ENCODE data around the gene STXBP1.
"Not testable (repeated sequence)": the region's sequence is repeated elsewhere in the genome, so short reads cannot be mapped to it uniquely, and the experiment has no call there.

STXBP1 gene

DNA sequence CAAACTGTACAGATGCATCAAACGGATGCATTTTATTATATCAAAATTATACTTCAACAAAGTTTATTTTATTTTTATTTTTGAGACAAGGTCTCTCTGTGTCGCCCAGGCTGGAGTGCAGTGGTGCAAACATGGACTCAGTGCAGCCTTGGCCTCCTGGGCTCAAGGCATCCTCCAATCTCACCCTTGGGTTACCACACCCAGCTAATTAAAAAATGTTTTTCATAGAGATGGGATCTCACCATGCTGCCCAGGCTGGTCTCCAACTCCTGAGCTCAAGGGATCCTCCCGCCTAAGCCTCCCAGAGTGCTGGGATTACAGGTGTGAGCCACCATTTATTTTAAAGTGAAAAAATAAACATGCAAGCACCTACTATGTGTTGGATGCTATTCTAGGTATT is 40.1 kb upstream of the STXBP1 start:
- DNase-seq (ENCODE audit: low read depth in 2 of 2), result no peak
- TF ChIP-seq, protein P1, sequence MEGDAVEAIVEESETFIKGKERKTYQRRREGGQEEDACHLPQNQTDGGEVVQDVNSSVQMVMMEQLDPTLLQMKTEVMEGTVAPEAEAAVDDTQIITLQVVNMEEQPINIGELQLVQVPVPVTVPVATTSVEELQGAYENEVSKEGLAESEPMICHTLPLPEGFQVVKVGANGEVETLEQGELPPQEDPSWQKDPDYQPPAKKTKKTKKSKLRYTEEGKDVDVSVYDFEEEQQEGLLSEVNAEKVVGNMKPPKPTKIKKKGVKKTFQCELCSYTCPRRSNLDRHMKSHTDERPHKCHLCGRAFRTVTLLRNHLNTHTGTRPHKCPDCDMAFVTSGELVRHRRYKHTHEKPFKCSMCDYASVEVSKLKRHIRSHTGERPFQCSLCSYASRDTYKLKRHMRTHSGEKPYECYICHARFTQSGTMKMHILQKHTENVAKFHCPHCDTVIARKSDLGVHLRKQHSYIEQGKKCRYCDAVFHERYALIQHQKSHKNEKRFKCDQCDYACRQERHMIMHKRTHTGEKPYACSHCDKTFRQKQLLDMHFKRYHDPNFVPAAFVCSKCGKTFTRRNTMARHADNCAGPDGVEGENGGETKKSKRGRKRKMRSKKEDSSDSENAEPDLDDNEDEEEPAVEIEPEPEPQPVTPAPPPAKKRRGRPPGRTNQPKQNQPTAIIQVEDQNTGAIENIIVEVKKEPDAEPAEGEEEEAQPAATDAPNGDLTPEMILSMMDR (IDR thresholded peaks at IDR 0.05; ENCODE audit: low read depth, low read length), result no peak
- H3K4me3 ChIP-seq (replicated peaks in 1 of 2; ENCODE audit: low read depth in 2 of 2, low read length in 2 of 2), result no peak overlapping the region

DNA sequence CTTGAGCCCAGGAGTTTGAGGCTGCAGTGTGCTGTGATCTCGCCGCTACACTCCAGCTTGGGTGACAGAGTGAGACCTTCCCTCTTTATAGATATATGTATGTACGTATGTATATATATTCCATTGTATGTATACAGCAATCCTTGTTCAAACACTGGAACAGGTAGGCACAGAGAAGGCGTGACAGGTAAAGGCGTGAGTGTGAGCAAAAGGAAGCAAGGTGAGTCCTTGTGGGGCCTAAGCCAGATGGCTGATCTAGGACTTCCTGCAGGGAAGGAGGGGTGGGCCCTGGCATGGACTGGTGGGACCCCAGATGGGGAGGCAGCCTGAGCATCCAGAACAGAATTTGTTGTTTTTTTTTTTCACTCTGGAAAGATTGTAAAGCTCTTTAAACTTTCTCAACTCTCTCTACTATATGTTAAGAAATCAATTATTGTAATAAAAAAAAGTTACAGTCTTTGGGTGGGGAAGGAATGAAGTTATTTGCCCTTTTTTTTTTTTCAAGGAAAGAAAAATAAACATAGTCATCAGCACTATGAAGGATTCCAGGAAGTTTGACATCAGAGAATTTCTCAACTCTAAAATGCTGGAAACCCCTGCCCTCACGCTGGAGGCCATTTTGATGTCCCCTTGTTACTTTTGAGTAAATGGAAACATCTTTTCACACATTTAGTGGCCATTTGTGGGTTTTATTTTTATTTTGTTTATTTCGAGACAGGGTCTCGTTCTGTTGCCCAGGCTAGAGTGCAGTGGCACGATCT is 38.9 kb upstream of the STXBP1 start:
- DNase-seq (ENCODE audit: low read depth in 2 of 2), result peak; percentile 90 to 91
- no peak overlapping the region for H3K4me3 ChIP-seq (replicated peaks in 1 of 2; ENCODE audit: low read depth in 2 of 2, low read length in 2 of 2)
- TF ChIP-seq, protein P1 (IDR thresholded peaks at IDR 0.05; ENCODE audit: low read depth, low read length), result no peak

GRCh38 chr9:127574072-127574993 is 37.7 kb upstream of the STXBP1 start:
- no peak overlapping the region for H3K4me3 ChIP-seq (replicated peaks in 1 of 2; ENCODE audit: low read depth in 2 of 2, low read length in 2 of 2)
- peak in 1 of 2 donors; percentile 72 for DNase-seq (ENCODE audit: low read depth in 2 of 2)
- TF ChIP-seq, protein P1 (IDR thresholded peaks at IDR 0.05; ENCODE audit: low read depth, low read length), result no peak

DNA sequence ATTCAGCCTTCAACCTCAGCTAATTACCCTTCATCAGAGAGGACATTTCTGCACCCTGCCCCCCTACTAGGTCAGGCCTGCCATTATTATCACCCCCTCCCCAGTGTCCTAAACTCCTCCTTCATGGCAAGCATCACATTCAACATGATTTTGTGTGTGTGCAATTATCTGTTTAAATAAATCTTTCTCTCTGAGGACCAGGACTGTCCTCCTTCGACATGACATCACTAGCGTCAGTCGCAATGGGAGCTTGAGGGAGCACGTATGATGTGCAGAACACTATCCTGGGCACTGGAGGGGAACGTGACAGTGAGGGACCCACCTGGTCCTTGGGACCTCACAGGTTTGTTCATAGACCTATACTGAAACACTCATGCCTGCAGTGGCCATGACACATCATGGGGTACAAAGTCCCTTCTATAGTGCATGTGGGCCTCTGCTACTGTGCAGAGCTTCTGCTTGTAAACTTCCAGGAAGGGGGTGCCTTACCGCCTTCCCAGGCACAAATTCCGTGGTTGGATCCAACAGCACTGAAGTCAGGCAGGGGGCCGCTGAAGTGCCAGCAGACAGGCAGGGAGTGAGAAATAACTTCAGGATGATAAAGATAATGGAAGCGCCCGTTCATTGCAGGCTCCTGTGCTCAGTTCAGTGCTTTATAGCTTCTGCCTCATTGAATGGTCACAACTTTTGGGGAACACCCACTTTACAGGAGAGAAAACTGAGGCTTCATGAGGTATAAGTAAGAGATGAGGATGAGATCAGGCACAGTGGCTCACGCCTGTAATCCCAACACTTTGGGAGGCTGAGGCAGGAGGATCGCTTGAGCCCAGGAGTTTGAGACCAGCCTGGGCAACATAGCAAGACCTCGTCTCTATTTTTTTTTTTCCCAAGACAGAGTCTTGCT is 36.0 kb upstream of the STXBP1 start:
- TF ChIP-seq, protein P1 (IDR thresholded peaks at IDR 0.05; ENCODE audit: low read depth, low read length), result no peak
- H3K4me3 ChIP-seq (replicated peaks in 1 of 2; ENCODE audit: low read depth in 2 of 2, low read length in 2 of 2), result no peak overlapping the region
- DNase-seq (ENCODE audit: low read depth in 2 of 2), result no peak

GRCh38 chr9:127577194-127577593 is 34.9 kb upstream of the STXBP1 start:
- H3K4me3 ChIP-seq (replicated peaks in 1 of 2; ENCODE audit: low read depth in 2 of 2, low read length in 2 of 2); DNase-seq (ENCODE audit: low read depth in 2 of 2): not testable (repeated sequence)

- H3K4me3 ChIP-seq (replicated peaks in 1 of 2; ENCODE audit: low read depth in 2 of 2, low read length in 2 of 2), result peak overlapping the region in 1 of 2 donors; percentile 65
- TF ChIP-seq, protein P1 (IDR thresholded peaks at IDR 0.05; ENCODE audit: low read depth, low read length), result no peak
- no peak for DNase-seq (ENCODE audit: low read depth in 2 of 2)
Observed at GRCh38 chr9:127578627-127578951, 33.5 kb upstream of the STXBP1 start.

Data from cardiac fibroblast (primary cell).